H9 (cell line): Measurements from ENCODE around the gene GABRR2. TPM values are rescaled to one million over a fixed set of nuclear protein-coding genes. Genes with fewer than 3 reads are reported as not detected.

Experiments used
- DNase-seq: peaks from one replicate; pipeline ENCODE4 v3.0.0-alpha.2; 2017
- H2AFZ ChIP-seq: one replicate; pipeline ENCODE4 v1.6.1; 2013; ENCODE audit warnings: mild to moderate bottlenecking, low read length, control low read depth, moderate library complexity
- H2AK5ac ChIP-seq: 2 replicates; pipeline ENCODE4 v1.6.1; 2013; ENCODE audit warnings: low read length, control low read depth, mixed read lengths; ENCODE audit not compliant: insufficient read length
- H2BK120ac ChIP-seq: one replicate; pipeline ENCODE4 v1.6.1; 2013; ENCODE audit warnings: low read depth, mild to moderate bottlenecking, low read length, control low read depth, inconsistent platforms; ENCODE audit not compliant: poor library complexity, severe bottlenecking
- H2BK12ac ChIP-seq: 2 replicates; pipeline ENCODE4 v1.6.1; 2013; ENCODE audit warnings: low read length, control low read depth, mixed read lengths, low read depth; ENCODE audit not compliant: insufficient read length
- H2BK15ac ChIP-seq: 2 replicates; pipeline ENCODE4 v1.6.1; 2013; ENCODE audit warnings: low read depth, low read length, control low read depth
- H2BK20ac ChIP-seq: one replicate; pipeline ENCODE4 v1.6.1; 2013; ENCODE audit warnings: low read depth, mild to moderate bottlenecking, low read length, control low read depth, inconsistent platforms; ENCODE audit not compliant: poor library complexity, severe bottlenecking
- H2BK5ac ChIP-seq: 2 replicates; pipeline ENCODE4 v1.6.1; 2013; ENCODE audit warnings: low read length, control low read depth, mixed read lengths; ENCODE audit not compliant: insufficient read length
- H3K14ac ChIP-seq: 2 replicates; pipeline ENCODE4 v1.6.1; 2013; ENCODE audit warnings: low read length, control low read depth; ENCODE audit not compliant: insufficient read depth
- H3K18ac ChIP-seq: 2 replicates; pipeline ENCODE4 v1.6.1; 2013; ENCODE audit warnings: low read depth, mild to moderate bottlenecking, mixed read lengths, low read length, control low read depth; ENCODE audit not compliant: insufficient read length
- H3K23ac ChIP-seq: 2 replicates; pipeline ENCODE4 v1.6.1; 2013; ENCODE audit warnings: low read length, control low read depth, mixed read lengths, low read depth; ENCODE audit not compliant: insufficient read length
- H3K23me2 ChIP-seq: 2 replicates; pipeline ENCODE4 v1.6.1; 2013; ENCODE audit warnings: low read depth, mild to moderate bottlenecking, mixed read lengths, low read length, control low read depth; ENCODE audit not compliant: insufficient read length, poor library complexity, severe bottlenecking
- H3K27ac ChIP-seq: 2 replicates; pipeline ENCODE4 v1.5.1; 2013; ENCODE audit warnings: low read length, control low read depth, mixed read lengths, low read depth; ENCODE audit not compliant: insufficient read length
- H3K27me3 ChIP-seq: 2 replicates; pipeline ENCODE4 v1.6.1; 2013; ENCODE audit warnings: low read length, control low read depth, inconsistent platforms; ENCODE audit not compliant: insufficient read depth
- H3K4ac ChIP-seq: 2 replicates; pipeline ENCODE4 v1.6.1; 2013; ENCODE audit warnings: low read depth, mild to moderate bottlenecking, control low read depth, inconsistent platforms, low read length, moderate library complexity
- H3K4me1 ChIP-seq: 2 replicates; pipeline ENCODE4 v1.6.1; 2013; ENCODE audit warnings: low read length, control low read depth, inconsistent platforms; ENCODE audit not compliant: insufficient read depth
- H3K4me2 ChIP-seq: 2 replicates; pipeline ENCODE4 v1.6.1; 2013; ENCODE audit warnings: low read length, control low read depth, mixed read lengths; ENCODE audit not compliant: insufficient read length, insufficient read depth
- H3K56ac ChIP-seq: 2 replicates; pipeline ENCODE4 v1.6.1; 2013; ENCODE audit warnings: low read depth, mild to moderate bottlenecking, mixed read lengths, low read length, control low read depth; ENCODE audit not compliant: insufficient read length
- H3K79me1 ChIP-seq: 2 replicates; pipeline ENCODE4 v1.6.1; 2013; ENCODE audit warnings: low read depth, mild to moderate bottlenecking, moderate library complexity, low read length, control low read depth, inconsistent platforms; ENCODE audit not compliant: insufficient read depth, poor library complexity, severe bottlenecking
- H3K79me2 ChIP-seq: 2 replicates; pipeline ENCODE4 v1.6.1; 2013; ENCODE audit warnings: low read length, control low read depth, inconsistent platforms; ENCODE audit not compliant: insufficient read depth
- H3K9ac ChIP-seq: 2 replicates; pipeline ENCODE4 v1.6.1; 2013; ENCODE audit warnings: low read length, control low read depth, mixed read lengths; ENCODE audit not compliant: insufficient read length; ENCODE audit errors: extremely low read depth
- H3K9me3 ChIP-seq: one replicate; pipeline ENCODE4 v1.6.1; 2013; ENCODE audit warnings: low read depth, low read length, inconsistent platforms; ENCODE audit not compliant: control insufficient read depth
- H3T11ph ChIP-seq: one replicate; pipeline ENCODE4 v1.6.1; 2013; ENCODE audit warnings: mild to moderate bottlenecking, low read length, control low read depth, inconsistent platforms
- H4K20me1 ChIP-seq: one replicate; pipeline ENCODE4 v1.6.1; 2013; ENCODE audit not compliant: control insufficient read depth, insufficient read length, insufficient read depth
- H4K5ac ChIP-seq: 2 replicates; pipeline ENCODE4 v1.6.1; 2013; ENCODE audit warnings: low read depth, mild to moderate bottlenecking, mixed read lengths, low read length, control low read depth; ENCODE audit not compliant: insufficient read length
- H4K8ac ChIP-seq: replicated peaks from 2 replicates; pipeline ENCODE4 v1.6.1; 2013; ENCODE audit warnings: low read length, control low read depth, mixed read lengths, low read depth; ENCODE audit not compliant: insufficient read length
- H4K91ac ChIP-seq: 2 replicates; pipeline ENCODE4 v1.6.1; 2013; ENCODE audit warnings: low read depth, mild to moderate bottlenecking, moderate library complexity, mixed read lengths, low read length, control low read depth; ENCODE audit not compliant: insufficient read length
- H3K27ac Mint-ChIP-seq, 3 experiments: 2 replicates in 2 of 3; 3 replicates in 1 of 3; pipeline ENCODE4 v1.8.0; 2020 to 2021; ENCODE audit warnings: mixed read lengths in 3 of 3, mild to moderate bottlenecking in 1 of 3, moderate library complexity in 1 of 3
- H3K27me3 Mint-ChIP-seq: 2 replicates; pipeline ENCODE4 v1.8.0; 2021; ENCODE audit warnings: low read depth, mild to moderate bottlenecking, moderate library complexity, mixed read lengths
- H3K36me3 Mint-ChIP-seq, 3 experiments: 2 replicates in 2 of 3; 3 replicates in 1 of 3; pipeline ENCODE4 v1.8.0; 2020 to 2021; ENCODE audit warnings: low read depth in 3 of 3, mixed read lengths in 3 of 3; ENCODE audit not compliant: insufficient read depth in 1 of 3
- H3K4me1 Mint-ChIP-seq, 2 experiments: 2 replicates each; pipeline ENCODE4 v1.8.0; 2020; ENCODE audit warnings: mixed read lengths in 2 of 2
- H3K4me3 Mint-ChIP-seq, 2 experiments: 2 replicates in 1 of 2; 3 replicates in 1 of 2; pipeline ENCODE4 v1.8.0; 2020 to 2021; ENCODE audit warnings: mild to moderate bottlenecking in 2 of 2, mixed read lengths in 2 of 2, moderate library complexity in 1 of 2
- H3K9me3 Mint-ChIP-seq, 2 experiments: 2 replicates in 1 of 2; 3 replicates in 1 of 2; pipeline ENCODE4 v1.8.0; 2020; ENCODE audit warnings: mild to moderate bottlenecking in 2 of 2, mixed read lengths in 2 of 2, moderate library complexity in 1 of 2
- WGBS: extraction: QIAGEN DNeasy Blood & Tissue Kit; methylation state at CpG from one replicate; pipeline ENCODE4 v1.1.7; 2013; ENCODE audit warnings: missing lambda C conversion rate, low lambda C conversion rate, mixed read lengths; ENCODE audit not compliant: insufficient read length; ENCODE audit errors: extremely low coverage; 5-methylcytosine and 5-hydroxymethylcytosine counted together
- total RNA-seq: library from RNA; stranded (reverse); gene quantifications from 2 replicates; pipeline ENCODE4 v1.2.1, GENCODE V29; 2021
- TF ChIP-seq, protein P1 (sequence below): fragments of 200-600 bp; sonication (generic); conservative IDR thresholded peaks from 3 replicates; pipeline ENCODE4 v1.8.0; 2021; ENCODE audit warnings: antibody characterized with exemption, mild to moderate bottlenecking

The GABRR2 gene
- total RNA-seq, 1 experiment from 2014 or later: not detected

DNA sequence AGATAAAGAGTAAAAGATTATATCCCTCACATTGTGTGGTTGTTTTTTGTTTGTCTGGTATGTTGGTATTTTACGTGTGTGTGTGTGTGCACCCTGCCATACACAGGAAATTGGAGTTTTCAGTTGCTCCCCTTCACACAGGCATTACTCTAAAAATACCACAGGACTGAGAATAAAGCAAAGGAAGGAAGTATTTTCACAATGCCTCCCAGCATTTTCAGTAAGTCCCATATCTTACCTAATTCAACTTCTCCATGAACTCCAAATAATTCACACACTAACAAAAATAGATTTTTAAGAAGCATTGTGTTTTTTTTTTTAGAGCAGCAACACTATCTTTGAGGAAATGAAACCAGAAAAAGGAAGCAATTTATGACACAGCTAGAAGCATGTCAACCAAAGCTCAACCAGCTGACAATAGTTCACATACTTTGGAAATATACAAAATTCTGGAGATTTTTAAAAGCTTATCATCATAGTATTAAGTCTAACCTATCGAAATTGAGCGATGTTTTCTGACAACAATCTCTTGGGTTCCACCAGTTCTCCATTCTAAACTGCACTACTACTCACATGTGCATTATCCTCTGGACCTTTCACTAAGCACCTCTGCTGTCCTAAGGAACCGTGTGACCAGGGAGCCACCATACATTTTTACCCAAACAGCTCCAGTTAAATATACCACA, 35.3 kb upstream of the GABRR2 start:
- Histone ChIP-seq H2BK15ac (no peak overlapping the region), H3K9me3 (no peaks in the 10 kb centered on the region), H3K79me2 (no peaks in the 10 kb centered on the region; the same call in 1 of the 2 replicates), H3K9ac (no peak overlapping the region), H3K14ac (no peak overlapping the region), H3K27ac (no peak overlapping the region), H3T11ph (no peak overlapping the region), H2BK5ac (no peak overlapping the region), H3K79me1 (no peaks in the 10 kb centered on the region), H2BK120ac (no peak overlapping the region), H2AK5ac (no peak overlapping the region), H4K91ac (no peak overlapping the region), H2AFZ (no peak overlapping the region), H3K27me3 (no peaks in the 10 kb centered on the region), H3K23ac (no peak overlapping the region), H3K4ac (no peak overlapping the region), H4K20me1 (no peaks in the 10 kb centered on the region), H3K56ac (no peak overlapping the region), H4K5ac (no peak overlapping the region), H3K23me2 (peaks cover 8% of the 10 kb centered on the region), H4K8ac (no peak overlapping the region), H3K18ac (no peak overlapping the region), H3K4me1 (no peaks in the 10 kb centered on the region), H2BK20ac (no peak overlapping the region), H2BK12ac (no peak overlapping the region), H3K4me2 (no peak overlapping the region)
- H3K4me1 Mint-ChIP-seq: peaks cover 32 to 40% of the 10 kb centered on the region in 2 experiments
- H3K9me3 Mint-ChIP-seq: no peaks in the 10 kb centered on the region
- no CpG with 5 or more reads among the region's 4 CpGs for WGBS
- DNase-seq: no peak
- H3K36me3 Mint-ChIP-seq: peaks cover 0 to 4% (median 0%) of the 10 kb centered on the region in 3 experiments; a peak in 1 of 7 replicates
- H3K4me3 Mint-ChIP-seq: no peak overlapping the region
- peaks cover 8% of the 10 kb centered on the region for H3K27me3 Mint-ChIP-seq
- TF ChIP-seq, protein P1, sequence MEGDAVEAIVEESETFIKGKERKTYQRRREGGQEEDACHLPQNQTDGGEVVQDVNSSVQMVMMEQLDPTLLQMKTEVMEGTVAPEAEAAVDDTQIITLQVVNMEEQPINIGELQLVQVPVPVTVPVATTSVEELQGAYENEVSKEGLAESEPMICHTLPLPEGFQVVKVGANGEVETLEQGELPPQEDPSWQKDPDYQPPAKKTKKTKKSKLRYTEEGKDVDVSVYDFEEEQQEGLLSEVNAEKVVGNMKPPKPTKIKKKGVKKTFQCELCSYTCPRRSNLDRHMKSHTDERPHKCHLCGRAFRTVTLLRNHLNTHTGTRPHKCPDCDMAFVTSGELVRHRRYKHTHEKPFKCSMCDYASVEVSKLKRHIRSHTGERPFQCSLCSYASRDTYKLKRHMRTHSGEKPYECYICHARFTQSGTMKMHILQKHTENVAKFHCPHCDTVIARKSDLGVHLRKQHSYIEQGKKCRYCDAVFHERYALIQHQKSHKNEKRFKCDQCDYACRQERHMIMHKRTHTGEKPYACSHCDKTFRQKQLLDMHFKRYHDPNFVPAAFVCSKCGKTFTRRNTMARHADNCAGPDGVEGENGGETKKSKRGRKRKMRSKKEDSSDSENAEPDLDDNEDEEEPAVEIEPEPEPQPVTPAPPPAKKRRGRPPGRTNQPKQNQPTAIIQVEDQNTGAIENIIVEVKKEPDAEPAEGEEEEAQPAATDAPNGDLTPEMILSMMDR: no peak
- no peak overlapping the region for H3K27ac Mint-ChIP-seq
